GM13976 (cell line): ENCODE measurements around the gene TJP1.

Experiments
- DNase-seq: peaks from one replicate; pipeline ENCODE4 v3.0.0; 2012; ENCODE audit warnings: low spot score
- CTCF ChIP-seq: IDR thresholded peaks from 2 replicates; pipeline ENCODE4 v1.5.1; 2012; ENCODE audit warnings: borderline replicate concordance, mild to moderate bottlenecking; ENCODE audit not compliant: insufficient read depth; ENCODE audit errors: extremely low read depth, missing control alignments, control extremely low read depth
- in situ Hi-C: fragments of 300-500 bp; cut with MboI; formaldehyde crosslinking; loops from one replicate; pipeline ENCODE4 v1.12.0; 2022; ENCODE audit warnings: low sequenced_read_pairs, mixed read lengths, inconsistent platforms; ENCODE audit not compliant: unreplicated experiment

Gene TJP1

GRCh38 chr15:29656636-29657475 lies 165.4 kb downstream of the TJP1 start:
- DNase-seq: no peak
- in situ Hi-C loops: no loop called here
- no peak for TF ChIP-seq CTCF

GRCh38 chr15:29652595-29652994 lies 169.7 kb downstream of the TJP1 start:
- in situ Hi-C loops: no loop called here
- DNase-seq: no peak
- no peak for TF ChIP-seq CTCF

GRCh38 chr15:29651476-29652233 lies 170.6 kb downstream of the TJP1 start:
- no peak for DNase-seq
- in situ Hi-C loops: no loop called here
- TF ChIP-seq CTCF: no peak
